Endothelial cell of umbilical vein (primary cell): Measurements from ENCODE around the gene TXNRD3. TPM values are rescaled to one million over a fixed set of nuclear protein-coding genes. Genes with fewer than 3 reads are reported as not detected.

Source experiments
- BruUV-seq: library from RNA; stranded (reverse); fragments of 400-500 nt; replicated peaks from 2 replicates; lab custom pipeline; 2021; lab: Mats Ljungman, UMichigan
- CTCF ChIA-PET: fragments of 300-600, 350-600 bp; sonication (Branson Sonifier 250); formaldehyde crosslinking; loops from one replicate; lab custom pipeline; 2021; ENCODE audit warnings: antibody characterized with exemption, inconsistent platforms; lab: Charles Lee
- POLR2A ChIA-PET: fragments of 300-600, 350-600 bp; sonication (Branson Sonifier 250); formaldehyde crosslinking; loops from one replicate; lab custom pipeline; 2021; ENCODE audit warnings: antibody characterized with exemption, inconsistent platforms; lab: Charles Lee
- DNase-seq: peaks from one replicate; pipeline ENCODE4 v3.0.0-alpha.2; 2011; ENCODE audit warnings: low read depth, low spot score
- FAIRE-seq: peaks from 2 replicates; lab custom pipeline; 2011; peaks lifted over from hg19 to GRCh38; lab: Jason Lieb, UNC
- H2AFZ ChIP-seq: 2 replicates; pipeline ENCODE4 v1.6.0; 2012; ENCODE audit warnings: low read depth, low read length, control low read depth, inconsistent platforms
- H3K27ac ChIP-seq: 2 replicates; pipeline ENCODE4 v1.5.1; 2011; ENCODE audit warnings: low read depth, mild to moderate bottlenecking, control low read depth, low read length, moderate library complexity; ENCODE audit not compliant: insufficient read depth
- H3K27me3 ChIP-seq, 2 experiments: 2 replicates each; pipeline versions ENCODE4 v1.6.0 to v1.6.1; 2011; ENCODE audit warnings: low read length in 2 of 2, mixed read lengths in 1 of 2; ENCODE audit not compliant: control insufficient read depth in 2 of 2, insufficient read depth in 2 of 2
- H3K36me3 ChIP-seq, 2 experiments: 2 replicates in 1 of 2; 3 replicates in 1 of 2; pipeline ENCODE4 v1.5.1; 2011; ENCODE audit warnings: low read length in 2 of 2, mild to moderate bottlenecking in 1 of 2, moderate library complexity in 1 of 2; ENCODE audit not compliant: control insufficient read depth in 2 of 2, insufficient read depth in 2 of 2; ENCODE audit errors: extremely low read depth in 1 of 2
- H3K4me1 ChIP-seq: 3 replicates; pipeline ENCODE4 v1.5.1; 2011; ENCODE audit warnings: mild to moderate bottlenecking, low read length; ENCODE audit not compliant: control insufficient read depth, insufficient read depth; ENCODE audit errors: extremely low read depth
- H3K4me2 ChIP-seq: 2 replicates; pipeline ENCODE4 v1.6.1; 2011; ENCODE audit warnings: low read length, control low read depth, mixed read lengths; ENCODE audit not compliant: insufficient read depth
- H3K4me3 ChIP-seq, 3 experiments: fragments of 200-600 bp in 1 of 3; sonication (generic), shearing (Covaris generic) in 1 of 3; replicated peaks in 1 of 3; 2 replicates each; pipeline ENCODE4 v1.5.1; 2011 to 2016; ENCODE audit warnings: control low read depth in 3 of 3, low read length in 3 of 3, mild to moderate bottlenecking in 2 of 3, inconsistent platforms in 1 of 3, low read depth in 1 of 3, moderate library complexity in 1 of 3; ENCODE audit not compliant: insufficient read depth in 1 of 3
- H3K79me2 ChIP-seq: 2 replicates; pipeline ENCODE4 v1.6.0; 2012; ENCODE audit warnings: low read length, inconsistent platforms; ENCODE audit not compliant: control insufficient read depth, insufficient read depth
- H3K9ac ChIP-seq: replicated peaks from 2 replicates; pipeline ENCODE3; 2011; ENCODE audit warnings: low read length, control low read depth; ENCODE audit not compliant: insufficient read depth; ENCODE audit errors: extremely low read depth
- H3K9me1 ChIP-seq: replicated peaks from 3 replicates; pipeline ENCODE4 v1.6.0; 2011; ENCODE audit warnings: mild to moderate bottlenecking, low read length; ENCODE audit not compliant: control insufficient read depth, insufficient read depth; ENCODE audit errors: extremely low read depth
- H3K9me3 ChIP-seq: replicated peaks from 2 replicates; pipeline ENCODE4 v1.5.1; 2012; ENCODE audit warnings: low read length, inconsistent platforms; ENCODE audit not compliant: control insufficient read depth, insufficient read depth
- H4K20me1 ChIP-seq: replicated peaks from 2 replicates; pipeline ENCODE3; 2011; ENCODE audit warnings: mild to moderate bottlenecking, low read length; ENCODE audit not compliant: control insufficient read depth, insufficient read depth; ENCODE audit errors: extremely low read depth
- EZH2 ChIP-seq: IDR thresholded peaks from 2 replicates; pipeline ENCODE4 v1.6.1; 2012; ENCODE audit warnings: borderline replicate concordance, low read depth, mild to moderate bottlenecking, moderate library complexity, low read length, inconsistent platforms; ENCODE audit not compliant: severe bottlenecking
- GATA2 ChIP-seq: IDR thresholded peaks from 2 replicates; pipeline ENCODE4 v1.7.0; 2011; ENCODE audit warnings: low read depth, mild to moderate bottlenecking, moderate library complexity, mixed read lengths, low read length; ENCODE audit not compliant: insufficient read length, insufficient read depth
- JUN ChIP-seq: IDR thresholded peaks from 2 replicates; pipeline ENCODE4 v1.6.1; 2011; ENCODE audit warnings: borderline replicate concordance, low read depth; ENCODE audit not compliant: insufficient read length, insufficient read depth
- dilution Hi-C: fragments of 300-500 bp; cut with MboI; formaldehyde crosslinking; loops from one replicate; pipeline ENCODE4 v1.15.0; 2019; ENCODE audit warnings: low sequenced_read_pairs; ENCODE audit not compliant: extremely low pct_ligation_motif_present
- intact Hi-C: fragments of 100-400 bp; cut with micrococcal nuclease; formaldehyde crosslinking; loops from one replicate; pipeline ENCODE4 v1.10.0; 2022
- polyA plus RNA-seq, 4 experiments: library from polyadenylated mRNA; depleted of rRNA in 3 of 4; stranded (reverse) in 3 of 4; unstranded in 1 of 4; fragments of >200 nt; gene quantifications; 2 replicates each; pipeline versions ENCODE4 v1.2.1 to v1.2.3, GENCODE V29; 2011 to 2012; ENCODE audit warnings: missing spikeins in 1 of 4
- total RNA-seq: library from RNA; stranded (reverse); gene quantifications from 2 replicates; pipeline ENCODE4 v1.2.3, GENCODE V29; 2021
- TF ChIP-seq, protein P1 (sequence below), 2 donors: IDR thresholded peaks; 1 replicate in 1 of 2; 2 replicates in 1 of 2; pipeline ENCODE4 v1.5.1; 2011; ENCODE audit warnings: low read length in 2 of 2, mild to moderate bottlenecking in 2 of 2, moderate library complexity in 2 of 2, control low read depth in 1 of 2, inconsistent platforms in 1 of 2, low read depth in 1 of 2; ENCODE audit not compliant: insufficient read depth in 1 of 2; ENCODE audit errors: extremely low read depth in 1 of 2

The TXNRD3 gene
- total and polyA plus RNA-seq, 2 donors (not counting 3 experiments of a cell fraction or from before 2014, with no cell fraction given): 2.6 to 7.1 TPM

GRCh38 chr3:126696701-126697267 is 41.9 kb upstream of the TXNRD3 start:
- no peaks in the 10 kb centered on the region for H4K20me1 ChIP-seq

DNA sequence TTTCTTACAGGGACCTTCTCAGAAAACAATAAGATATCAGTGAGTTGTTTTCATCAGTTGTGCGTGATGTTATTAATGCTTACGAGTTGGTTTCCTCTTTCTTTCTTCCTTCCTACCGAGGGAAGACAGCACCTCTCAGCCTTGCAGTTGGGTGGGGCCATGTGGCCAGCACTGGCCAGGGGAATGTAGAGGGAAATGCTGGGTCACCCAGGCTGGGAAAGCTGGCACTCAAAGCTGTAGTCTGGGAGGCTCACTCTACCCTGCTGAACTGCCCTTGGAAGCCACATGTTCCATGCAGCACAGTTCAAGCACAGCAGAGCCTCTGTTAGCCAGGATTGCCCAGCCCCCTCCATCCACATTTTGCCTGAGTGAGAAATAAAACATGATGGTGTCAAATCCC is 39.0 kb upstream of the TXNRD3 start:
- H3K27me3 ChIP-seq: peaks cover 12 to 21% of the 10 kb centered on the region in 2 experiments
- no peaks in the 10 kb centered on the region for H3K4me1 ChIP-seq
- dilution Hi-C loops: no loop called here
- POLR2A ChIA-PET: no interaction called here
- no peak overlapping the region for H3K27ac ChIP-seq
- FAIRE-seq (no peak), DNase-seq (no peak)
- H3K4me2 ChIP-seq: no peak overlapping the region
- intact Hi-C loops: no loop called here
- H3K79me2 ChIP-seq: no peaks in the 10 kb centered on the region
- H3K9me3 ChIP-seq: no peaks in the 10 kb centered on the region
- H2AFZ ChIP-seq: no peak overlapping the region
- TF ChIP-seq EZH2 (no peak), GATA2 (no peak), JUN (no peak)
- TF ChIP-seq, protein P1, sequence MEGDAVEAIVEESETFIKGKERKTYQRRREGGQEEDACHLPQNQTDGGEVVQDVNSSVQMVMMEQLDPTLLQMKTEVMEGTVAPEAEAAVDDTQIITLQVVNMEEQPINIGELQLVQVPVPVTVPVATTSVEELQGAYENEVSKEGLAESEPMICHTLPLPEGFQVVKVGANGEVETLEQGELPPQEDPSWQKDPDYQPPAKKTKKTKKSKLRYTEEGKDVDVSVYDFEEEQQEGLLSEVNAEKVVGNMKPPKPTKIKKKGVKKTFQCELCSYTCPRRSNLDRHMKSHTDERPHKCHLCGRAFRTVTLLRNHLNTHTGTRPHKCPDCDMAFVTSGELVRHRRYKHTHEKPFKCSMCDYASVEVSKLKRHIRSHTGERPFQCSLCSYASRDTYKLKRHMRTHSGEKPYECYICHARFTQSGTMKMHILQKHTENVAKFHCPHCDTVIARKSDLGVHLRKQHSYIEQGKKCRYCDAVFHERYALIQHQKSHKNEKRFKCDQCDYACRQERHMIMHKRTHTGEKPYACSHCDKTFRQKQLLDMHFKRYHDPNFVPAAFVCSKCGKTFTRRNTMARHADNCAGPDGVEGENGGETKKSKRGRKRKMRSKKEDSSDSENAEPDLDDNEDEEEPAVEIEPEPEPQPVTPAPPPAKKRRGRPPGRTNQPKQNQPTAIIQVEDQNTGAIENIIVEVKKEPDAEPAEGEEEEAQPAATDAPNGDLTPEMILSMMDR (IDR thresholded peaks at IDR 0.05; ENCODE audit: extremely low read depth in 1 of 2, insufficient read depth in 1 of 2, low read depth in 1 of 2, low read length in 2 of 2): no peak
- H4K20me1 ChIP-seq: no peaks in the 10 kb centered on the region
- CTCF ChIA-PET: no interaction called here
- no peaks in the 10 kb centered on the region for H3K9me1 ChIP-seq
- H3K9ac ChIP-seq: no peak overlapping the region
- no peak overlapping the region for H3K4me3 ChIP-seq
- BruUV-seq: no TSS peak
- H3K36me3 ChIP-seq: no peaks in the 10 kb centered on the region

More at GRCh38 chr3:126696701-126697267, 41.9 kb upstream of the TXNRD3 start:
- Histone ChIP-seq H3K9me3 (no peaks in the 10 kb centered on the region), H3K79me2 (no peaks in the 10 kb centered on the region), H3K27me3 (peaks cover 17 to 30% of the 10 kb centered on the region in 2 experiments), H2AFZ (no peak overlapping the region), H3K9ac (no peak overlapping the region), H3K9me1 (no peaks in the 10 kb centered on the region), H3K4me2 (no peak overlapping the region), H3K4me3 (no peak overlapping the region), H3K4me1 (no peaks in the 10 kb centered on the region), H3K27ac (no peak overlapping the region), H3K36me3 (no peaks in the 10 kb centered on the region)
- FAIRE-seq: no peak
- no peak for DNase-seq
- intact Hi-C loops (no loop called here), dilution Hi-C loops (no loop called here)
- TF ChIP-seq EZH2: no peak
- POLR2A ChIA-PET: no interaction called here
- CTCF ChIA-PET: interaction anchor here (1.1 kb wide), 1 partner anchor 22 kb away, joined by 4 read pairs; no protein-coding TSS in a partner anchor
- no TSS peak for BruUV-seq
